ENCODE data around the gene RSPO4.

The RSPO4 gene

GRCh38 chr20:944774-945410 lies 57.2 kb downstream of the RSPO4 start:
- no peak for DNase-seq (ENCODE audit: low read depth in 2 of 3, low spot score in 1 of 3)

GRCh38 chr20:944148-944547 lies 58.0 kb downstream of the RSPO4 start:
- DNase-seq (ENCODE audit: low read depth in 2 of 3, low spot score in 1 of 3): no peak

- no peak for DNase-seq (ENCODE audit: low read depth in 2 of 3, low spot score in 1 of 3)
Measured at GRCh38 chr20:942611-943010, 59.5 kb downstream of the RSPO4 start.

- no peak for DNase-seq (ENCODE audit: low read depth in 2 of 3, low spot score in 1 of 3)
Measured at GRCh38 chr20:940926-941325, 61.2 kb downstream of the RSPO4 start.

GRCh38 chr20:939606-940005 lies 62.5 kb downstream of the RSPO4 start:
- no peak for DNase-seq (ENCODE audit: low read depth in 2 of 3, low spot score in 1 of 3)

DNA sequence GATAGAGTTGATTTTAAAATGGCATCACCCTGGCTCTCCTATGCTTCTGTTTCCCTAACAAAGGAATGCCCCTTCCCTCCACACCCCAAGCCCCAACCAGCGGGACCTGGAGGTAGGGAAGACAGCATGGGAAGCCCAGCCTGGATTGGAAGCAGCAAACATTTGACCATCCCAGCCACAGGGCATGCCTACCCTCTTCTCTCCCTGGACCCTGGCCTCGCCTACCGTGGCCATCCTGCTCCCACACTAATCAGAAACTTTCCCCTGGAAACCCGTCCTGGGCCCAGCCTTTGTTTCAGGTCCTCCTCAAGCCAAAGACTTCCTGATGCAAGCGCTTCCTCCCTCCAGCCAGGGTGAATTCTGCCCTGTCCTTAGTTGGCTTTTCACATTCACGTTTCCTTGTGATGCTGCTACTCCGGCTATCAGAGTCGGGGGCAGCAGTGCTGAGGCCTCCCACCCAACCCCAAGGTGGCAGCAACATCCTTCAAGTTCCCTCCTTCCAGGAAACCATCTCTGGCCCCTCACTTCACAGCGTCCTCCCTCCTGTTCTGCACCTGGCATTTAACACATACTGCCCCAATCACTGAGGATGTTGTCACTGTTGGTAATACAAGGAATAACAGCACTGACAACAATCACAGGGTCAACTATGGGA lies 67.8 kb downstream of the RSPO4 start:
- DNase-seq (ENCODE audit: low read depth in 2 of 3, low spot score in 1 of 3): no peak

- no peak for DNase-seq (ENCODE audit: low read depth in 2 of 3, low spot score in 1 of 3)
Measured at GRCh38 chr20:933029-933428, 69.1 kb downstream of the RSPO4 start.

DNA sequence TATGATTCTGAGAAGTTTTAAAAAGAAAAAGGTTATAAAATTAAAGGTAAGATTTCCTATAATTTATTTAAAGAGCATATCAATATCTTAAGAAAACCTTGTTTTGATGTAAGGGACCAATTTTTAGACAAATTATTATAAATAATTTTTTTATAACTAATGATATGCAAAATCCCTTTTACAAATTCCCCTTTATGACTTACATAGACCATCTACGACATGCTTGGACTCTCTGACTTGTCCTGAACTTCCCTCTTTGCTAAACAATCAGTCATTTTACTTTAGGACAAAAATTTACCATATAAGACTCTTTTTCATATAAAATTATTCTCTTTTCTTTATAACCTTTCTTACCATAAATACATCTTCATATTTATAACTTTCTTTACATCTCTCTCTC lies 70.7 kb downstream of the RSPO4 start:
- DNase-seq (ENCODE audit: low read depth in 2 of 3, low spot score in 1 of 3): no peak

DNA sequence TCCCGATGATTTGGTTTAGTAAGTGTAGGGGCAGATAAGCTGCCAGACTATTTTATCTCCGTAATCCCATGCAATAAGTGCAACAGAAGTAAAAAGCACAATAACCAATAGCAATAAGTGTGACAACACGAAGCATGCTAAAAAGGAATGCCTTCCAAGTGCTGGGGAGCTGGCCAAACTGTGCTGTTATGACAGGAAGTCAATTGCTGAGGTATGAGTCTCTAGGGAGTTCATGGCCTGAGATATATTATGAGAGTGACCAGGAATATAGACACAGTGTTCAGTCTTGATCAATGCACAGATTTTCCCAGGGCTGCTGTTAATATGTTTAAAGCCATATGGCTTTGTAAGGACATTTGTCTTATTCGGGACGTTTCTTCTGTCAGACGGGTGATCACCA lies 75.4 kb downstream of the RSPO4 start:
- no peak for DNase-seq (ENCODE audit: low read depth in 2 of 3, low spot score in 1 of 3)

GRCh38 chr20:925516-925915 lies 76.6 kb downstream of the RSPO4 start:
- no peak for DNase-seq (ENCODE audit: low read depth in 2 of 3, low spot score in 1 of 3)

- DNase-seq (ENCODE audit: low read depth in 2 of 3, low spot score in 1 of 3): no peak
Measured at GRCh38 chr20:924639-925038, 77.5 kb downstream of the RSPO4 start.

DNA sequence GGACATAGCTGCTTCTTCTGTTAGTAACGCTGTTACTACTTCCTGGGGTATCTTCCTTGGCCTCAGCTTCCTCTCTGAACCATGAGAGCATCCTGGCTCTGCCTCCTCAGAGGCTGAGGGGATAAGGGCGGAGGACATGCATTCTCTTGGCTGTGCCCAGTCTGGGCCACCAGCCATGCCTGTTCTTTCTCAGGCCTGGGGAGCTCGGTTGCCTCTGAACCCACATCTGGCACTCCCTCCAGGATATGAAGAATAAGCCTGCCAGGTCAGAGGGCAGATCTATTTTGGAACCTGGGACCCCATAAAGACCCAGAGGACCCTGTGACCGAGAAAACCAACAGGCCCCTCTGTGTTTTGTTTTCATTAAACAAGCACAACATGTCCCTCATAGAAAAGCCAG lies 79.3 kb downstream of the RSPO4 start:
- DNase-seq (ENCODE audit: low read depth in 2 of 3, low spot score in 1 of 3): no peak

DNA sequence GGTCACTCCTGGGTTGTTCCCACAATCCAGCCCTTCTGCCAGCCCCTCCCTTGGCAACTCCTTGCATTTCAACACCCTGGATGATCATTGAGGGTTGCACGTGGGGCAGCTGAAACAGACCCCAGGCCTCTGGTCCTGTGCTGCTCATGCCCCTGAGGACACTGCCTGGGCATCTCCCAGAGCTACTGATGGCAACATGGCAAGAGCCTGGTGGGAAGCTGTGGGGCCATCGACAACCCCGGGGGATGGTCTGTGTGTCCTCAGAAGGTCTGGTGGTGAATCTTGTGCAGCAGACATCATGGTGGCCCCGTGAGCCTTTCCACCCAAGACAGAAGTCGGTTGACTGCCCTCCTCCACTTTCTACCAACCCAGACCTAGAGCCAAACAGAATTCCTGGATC lies 81.0 kb downstream of the RSPO4 start:
- no peak for DNase-seq (ENCODE audit: low read depth in 2 of 3, low spot score in 1 of 3)

DNA sequence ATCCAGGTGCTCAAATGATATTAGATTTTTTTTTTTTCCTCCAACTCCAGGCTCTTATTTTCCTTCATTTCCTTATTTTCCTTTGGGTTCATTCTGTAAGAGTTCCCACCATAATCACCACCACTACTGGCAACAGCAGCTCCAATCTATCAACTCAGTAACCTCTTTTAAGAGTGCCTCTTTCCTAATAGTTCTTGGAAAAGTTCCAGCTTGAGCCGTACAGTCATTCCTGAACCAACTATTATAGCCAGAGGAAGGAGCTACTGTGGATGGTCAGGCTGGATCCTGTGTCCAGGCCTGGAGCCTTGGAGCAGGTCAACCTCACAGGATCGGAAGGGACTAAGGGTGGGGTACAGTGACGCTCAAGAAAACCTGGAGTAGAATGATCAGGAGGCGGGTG lies 81.8 kb downstream of the RSPO4 start:
- no peak for DNase-seq (ENCODE audit: low read depth in 2 of 3, low spot score in 1 of 3)

- no peak for DNase-seq (ENCODE audit: low read depth in 2 of 3, low spot score in 1 of 3)
Measured at GRCh38 chr20:919491-919916, 82.6 kb downstream of the RSPO4 start.

DNA sequence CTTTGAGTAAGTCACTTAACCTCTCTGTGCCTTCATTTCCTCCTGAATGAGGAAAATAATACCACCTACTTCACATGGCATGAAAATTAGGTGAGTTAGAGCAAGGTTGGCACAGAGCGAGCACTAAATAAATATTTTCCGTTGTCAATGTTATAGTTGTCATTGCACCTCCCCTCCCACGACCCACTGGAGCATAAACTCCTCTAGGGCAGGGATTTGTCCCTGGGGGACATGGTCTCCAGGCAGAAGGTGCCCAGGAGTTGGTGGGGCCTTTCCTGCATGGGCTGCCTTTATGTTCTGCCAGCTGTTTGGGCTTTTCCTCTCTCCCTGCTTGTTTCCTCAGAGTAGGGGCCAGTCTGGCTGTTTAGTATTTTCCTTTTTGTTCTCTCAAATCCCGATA lies 84.7 kb downstream of the RSPO4 start:
- DNase-seq (ENCODE audit: low read depth in 2 of 3, low spot score in 1 of 3): no peak

- no peak for DNase-seq (ENCODE audit: low read depth in 2 of 3, low spot score in 1 of 3)
Measured at GRCh38 chr20:916825-917224, 85.3 kb downstream of the RSPO4 start.

GRCh38 chr20:916125-916799 lies 85.8 kb downstream of the RSPO4 start, which contains the start of gene ANGPT4:
Gene ANGPT4, minus strand, starts transcription at chr20:916334. Its CDS starts 120 bp downstream, at chr20:916214.
- DNase-seq (ENCODE audit: low read depth in 2 of 3, low spot score in 1 of 3): no peak

DNA sequence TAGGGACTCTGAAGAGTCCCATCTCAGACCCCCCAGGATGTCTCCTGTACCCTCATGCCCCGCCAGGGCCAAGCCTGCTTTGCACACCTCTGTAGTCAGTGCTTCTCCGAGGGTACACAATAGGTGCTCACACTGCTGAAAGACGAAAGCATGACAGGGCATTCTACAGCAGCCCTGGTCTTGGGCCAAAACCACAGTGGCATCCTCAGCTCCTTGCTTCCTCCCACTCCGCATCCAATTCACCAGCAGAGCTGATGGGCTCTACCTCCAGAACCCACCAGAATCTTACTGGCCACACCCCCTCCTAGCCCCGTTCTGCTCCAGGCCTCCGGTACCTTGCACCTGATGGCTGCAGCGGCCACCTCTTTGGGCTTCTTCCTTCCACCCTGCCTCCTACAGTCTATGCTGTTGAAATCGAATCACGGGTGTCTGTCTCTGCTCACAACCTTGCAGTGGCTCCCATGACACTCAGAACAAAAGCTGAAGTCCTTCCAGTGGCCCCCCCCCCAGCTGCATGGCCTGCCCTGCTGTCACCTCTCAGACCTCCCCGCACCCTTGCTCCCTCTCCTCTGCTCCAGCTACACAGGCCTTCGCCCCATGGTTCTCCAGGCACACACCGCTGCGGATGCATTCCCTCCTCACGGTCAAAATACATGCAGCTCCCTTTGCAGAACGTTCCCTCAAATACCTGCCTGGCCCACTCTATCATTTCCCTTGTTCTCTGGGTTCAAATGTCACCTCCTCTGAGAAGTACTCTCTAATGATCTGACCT lies 87.2 kb downstream of the RSPO4 start:
- DNase-seq (ENCODE audit: low read depth in 2 of 3, low spot score in 1 of 3): no peak

- DNase-seq (ENCODE audit: low read depth in 2 of 3, low spot score in 1 of 3): no peak
Measured at GRCh38 chr20:913306-913849, 88.7 kb downstream of the RSPO4 start.

DNA sequence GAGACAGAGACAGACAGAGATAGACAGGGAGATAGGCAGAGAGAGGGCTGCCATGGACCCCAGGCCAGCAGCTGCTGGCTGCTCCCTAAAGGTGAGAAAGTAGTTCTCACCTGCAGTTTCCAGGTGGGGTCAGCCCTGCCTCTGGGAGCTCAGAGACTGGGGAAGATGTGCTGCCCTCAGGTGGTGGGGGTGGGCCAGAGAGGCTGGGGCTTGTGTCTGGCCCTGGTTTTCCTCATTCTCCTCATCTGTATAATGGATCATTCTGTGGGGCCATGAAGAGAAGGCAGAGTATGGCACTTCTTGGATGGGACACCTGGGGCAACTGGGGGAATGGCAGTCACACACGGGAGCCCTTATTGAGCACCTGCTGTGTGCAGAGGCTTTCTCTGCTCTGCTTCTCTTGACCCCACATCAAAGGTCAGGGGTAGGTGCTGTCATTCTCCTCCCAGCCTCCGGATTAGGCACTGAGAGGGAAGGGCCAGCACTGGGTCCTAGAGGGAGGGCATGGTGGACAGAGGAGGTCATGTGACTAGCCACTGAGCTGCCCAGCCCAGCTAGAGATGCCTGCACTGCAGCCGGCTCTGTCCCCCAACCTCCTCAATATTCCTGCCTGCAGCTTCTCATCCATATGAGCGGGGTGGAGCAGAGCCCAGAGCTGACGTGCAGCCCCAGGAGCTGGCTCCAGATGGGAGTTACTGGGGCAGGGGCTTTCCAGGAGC lies 90.1 kb downstream of the RSPO4 start:
- DNase-seq (ENCODE audit: low read depth in 2 of 3, low spot score in 1 of 3): no peak

Measured in stimulated activated CD4-positive, alpha-beta T cell treated with anti-CD3 and anti-CD28 coated beads, Interleukin-12 subunit alpha, Interleukin-12 subunit beta, amount 100 ng/mL, for 48 hours (primary cell).